OCI-LY1 (cell line): Measurements from ENCODE around the gene OBSL1.

Experiments used
- H2AFZ ChIP-seq: fragments of 200-600 bp; sonication (generic), shearing (Covaris generic); 2 replicates; pipeline ENCODE4 v1.6.0; 2014; ENCODE audit warnings: antibody characterized with exemption, mild to moderate bottlenecking, low read length
- H3F3A ChIP-seq: fragments of 200-600 bp; sonication (generic), shearing (Covaris generic); 2 replicates; pipeline ENCODE4 v1.6.0; 2014; ENCODE audit warnings: mild to moderate bottlenecking, antibody characterized with exemption, low read length, moderate library complexity; ENCODE audit not compliant: insufficient read depth
- H3K27ac ChIP-seq: fragments of 200-600 bp; sonication (generic); 2 replicates; pipeline ENCODE4 v1.5.1; 2014; ENCODE audit warnings: low read length, mixed run types, mild to moderate bottlenecking, low read depth; ENCODE audit not compliant: poor library complexity, severe bottlenecking
- H3K27me3 ChIP-seq: fragments of 200-600 bp; sonication (generic); 2 replicates; pipeline ENCODE4 v1.6.0; 2014; ENCODE audit warnings: antibody characterized with exemption, mild to moderate bottlenecking, low read length, moderate library complexity; ENCODE audit not compliant: insufficient read depth
- H3K36me3 ChIP-seq: fragments of 200-600 bp; sonication (generic); 2 replicates; pipeline ENCODE4 v1.6.1; 2014; ENCODE audit warnings: mild to moderate bottlenecking, antibody characterized with exemption, low read length, moderate library complexity, mixed read lengths; ENCODE audit not compliant: insufficient read depth
- H3K4me1 ChIP-seq: fragments of 200-600 bp; sonication (generic); 2 replicates; pipeline ENCODE4 v1.5.1; 2014; ENCODE audit warnings: mild to moderate bottlenecking, low read length, moderate library complexity; ENCODE audit not compliant: insufficient read depth, severe bottlenecking
- H3K4me2 ChIP-seq: fragments of 200-600 bp; sonication (generic), shearing (Covaris generic); 2 replicates; pipeline ENCODE4 v1.6.1; 2014; ENCODE audit warnings: low read length
- H3K4me3 ChIP-seq: fragments of 200-600 bp; sonication (generic); 2 replicates; pipeline ENCODE4 v1.5.1; 2014; ENCODE audit warnings: low read length, low read depth, mild to moderate bottlenecking, mixed read lengths; ENCODE audit not compliant: poor library complexity, severe bottlenecking
- H3K79me2 ChIP-seq: fragments of 200-600 bp; shearing (Covaris generic); 2 replicates; pipeline ENCODE4 v1.6.1; 2016; ENCODE audit warnings: mixed run types, low read length, mixed read lengths; ENCODE audit not compliant: insufficient read depth
- H3K9ac ChIP-seq: fragments of 200-600 bp; sonication (generic), shearing (Covaris generic); 2 replicates; pipeline ENCODE4 v1.6.1; 2014; ENCODE audit warnings: mild to moderate bottlenecking, low read length, mixed read lengths
- H3K9me2 ChIP-seq: fragments of 200-600 bp; sonication (generic), shearing (Covaris generic); 2 replicates; pipeline ENCODE4 v1.6.1; 2014; ENCODE audit warnings: low read depth, mild to moderate bottlenecking, low read length, mixed read lengths
- H3K9me3 ChIP-seq: fragments of 200-600 bp; shearing (Covaris generic); 2 replicates; pipeline ENCODE4 v1.6.1; 2014; ENCODE audit warnings: low read length, mixed read lengths
- H4K20me1 ChIP-seq: fragments of 200-600 bp; sonication (generic), shearing (Covaris generic); 2 replicates; pipeline ENCODE4 v1.6.0; 2016; ENCODE audit warnings: mild to moderate bottlenecking, low read length; ENCODE audit not compliant: insufficient read depth
- CTCF ChIP-seq: fragments of 200-600 bp; sonication (generic), shearing (Covaris generic); IDR thresholded peaks from 2 replicates; pipeline ENCODE4 v1.5.1; 2017; ENCODE audit warnings: mild to moderate bottlenecking, antibody characterized with exemption, low read length, moderate library complexity, mixed read lengths
- EZH2 ChIP-seq: fragments of 200-600 bp; sonication (generic), shearing (Covaris generic); IDR thresholded peaks from 2 replicates; pipeline ENCODE4 v1.8.0; 2017; ENCODE audit warnings: borderline replicate concordance, mixed run types, mild to moderate bottlenecking, antibody characterized with exemption, low read length, moderate library complexity, mixed read lengths

OBSL1 gene

DNA sequence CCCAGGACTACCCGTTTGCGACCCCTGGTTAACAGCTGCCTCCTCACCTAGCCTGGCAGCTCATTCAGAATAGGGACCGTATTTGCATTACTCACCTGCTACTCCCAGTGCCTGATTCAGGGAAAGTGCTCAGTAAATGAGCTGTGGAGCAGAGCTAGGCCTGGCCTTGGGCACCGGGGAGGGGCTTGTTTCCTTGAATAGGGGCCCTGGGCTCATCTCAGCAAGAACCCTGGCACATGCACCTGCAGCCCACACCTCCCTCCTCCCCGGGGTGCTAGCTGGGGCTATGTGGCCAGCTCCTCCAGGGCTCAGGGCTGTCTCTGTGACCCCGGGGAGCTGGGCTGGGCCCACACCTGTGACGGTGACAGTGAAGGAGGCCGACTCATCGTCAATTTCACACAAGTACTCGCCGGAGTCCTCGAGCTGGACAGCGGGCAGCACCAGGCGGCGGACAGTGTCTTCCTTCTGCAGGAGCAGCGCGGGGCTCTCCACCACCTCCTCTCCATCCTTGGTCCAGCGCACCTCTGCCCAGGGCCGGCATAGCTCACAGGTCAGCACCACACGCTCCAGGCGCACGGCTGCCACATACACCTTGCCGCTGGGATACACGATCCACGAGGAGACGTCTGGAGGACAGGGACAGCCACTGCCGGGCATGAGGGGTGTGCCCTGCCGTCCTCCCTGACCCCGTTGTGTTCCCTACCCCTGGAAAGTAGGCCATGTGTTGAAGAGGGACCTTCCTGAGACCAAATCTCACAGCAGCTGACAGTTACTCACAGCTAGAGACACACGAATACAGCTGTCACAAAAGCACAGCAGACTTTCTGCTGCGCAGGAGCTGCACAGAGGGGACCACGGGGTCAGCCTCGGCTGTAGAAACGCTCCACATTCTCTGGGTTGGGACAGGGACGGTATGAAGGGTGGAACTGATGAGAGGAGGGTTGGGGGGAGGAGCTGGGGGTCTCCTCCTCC, 9.0 kb downstream of the OBSL1 start:
- no peak overlapping the region for H3K9ac ChIP-seq

DNA sequence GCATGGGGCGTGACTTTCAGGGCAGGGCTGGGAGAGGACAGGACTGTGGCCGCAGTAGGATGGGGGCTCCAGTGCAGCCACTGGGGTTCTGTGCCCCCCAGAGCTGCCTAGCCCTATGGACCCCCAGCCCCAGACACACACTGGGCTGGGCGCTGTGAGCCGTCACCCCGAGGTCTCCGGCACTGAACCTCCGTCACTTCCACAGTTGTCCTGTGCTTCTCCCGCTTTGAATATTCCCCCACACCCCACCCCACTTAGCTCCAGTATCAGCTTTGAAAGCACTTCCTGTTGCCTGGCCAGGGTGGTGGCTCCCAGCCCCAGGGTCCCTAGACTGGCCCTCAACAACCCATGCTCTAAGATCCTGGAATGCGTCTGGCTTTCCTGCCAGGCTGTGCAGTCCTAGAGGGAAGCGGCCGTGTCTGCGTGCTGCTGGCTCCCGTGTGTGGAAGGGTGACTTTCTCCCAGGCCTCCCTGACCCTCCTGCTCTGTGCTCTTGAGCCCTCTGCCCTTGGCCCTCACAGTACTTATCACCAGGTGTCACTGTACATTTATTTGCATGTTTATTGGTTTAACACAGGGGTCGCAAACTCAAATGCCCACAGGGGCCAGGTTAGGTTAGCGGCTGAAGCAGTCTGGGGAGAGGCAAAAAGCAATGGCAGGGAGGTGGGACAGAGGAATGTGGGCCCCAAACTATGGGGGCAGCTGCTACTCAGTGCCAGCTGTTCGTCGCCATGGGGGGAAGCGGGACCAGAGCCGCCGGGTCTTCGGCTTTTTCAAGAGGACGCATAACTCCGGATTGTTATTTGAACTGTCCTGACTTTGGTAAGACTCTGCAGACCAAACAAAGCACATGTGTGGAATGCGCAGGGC, 9.9 kb downstream of the OBSL1 start:
- Histone ChIP-seq H3K4me1 (no peaks in the 10 kb centered on the region), H3F3A (no peaks in the 10 kb centered on the region)
- TF ChIP-seq CTCF (no peak), EZH2 (no peak)

More for the DNA sequence above, 9.0 kb downstream of the OBSL1 start:
- Histone ChIP-seq H3K9me3 (no peaks in the 10 kb centered on the region), H3K79me2 (no peaks in the 10 kb centered on the region), H4K20me1 (no peaks in the 10 kb centered on the region), H3K36me3 (no peaks in the 10 kb centered on the region), H3K27me3 (peaks cover 3% of the 10 kb centered on the region; the same call in 1 of the 2 replicates), H3K27ac (no peak overlapping the region), H3K4me1 (no peaks in the 10 kb centered on the region), H3F3A (no peaks in the 10 kb centered on the region), H3K4me2 (no peak overlapping the region), H3K9me2 (no peaks in the 10 kb centered on the region), H3K4me3 (no peak overlapping the region), H2AFZ (no peak overlapping the region)
- TF ChIP-seq CTCF (no peak), EZH2 (no peak)

DNA sequence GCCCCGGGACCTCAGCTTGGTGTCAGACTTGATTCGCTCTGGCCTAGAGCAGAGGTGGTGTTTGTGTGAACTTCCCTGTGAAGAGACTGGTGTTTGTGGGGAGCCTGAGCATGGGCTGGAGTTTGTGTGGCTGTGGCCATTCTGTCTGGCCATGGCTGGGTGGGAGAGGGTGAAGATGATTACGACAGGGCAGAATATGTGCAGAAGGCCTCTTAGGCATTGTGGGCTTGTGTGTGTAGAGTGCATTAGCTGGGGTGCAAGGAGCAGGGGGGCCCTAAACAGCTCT, 10.5 kb downstream of the OBSL1 start:
- Histone ChIP-seq H3K27me3 (peaks cover 7% of the 10 kb centered on the region; the same call in 1 of the 2 replicates), H3K27ac (no peak overlapping the region), H3K79me2 (no peaks in the 10 kb centered on the region), H3K4me2 (no peak overlapping the region), H3K4me3 (no peak overlapping the region), H3K36me3 (no peaks in the 10 kb centered on the region), H3K9me3 (no peaks in the 10 kb centered on the region), H3K9ac (no peak overlapping the region), H3K4me1 (no peaks in the 10 kb centered on the region), H4K20me1 (no peaks in the 10 kb centered on the region), H3K9me2 (no peaks in the 10 kb centered on the region), H2AFZ (no peak overlapping the region), H3F3A (no peaks in the 10 kb centered on the region)
- TF ChIP-seq CTCF: no peak
- TF ChIP-seq EZH2: no peak

More for the DNA sequence above, 9.9 kb downstream of the OBSL1 start:
- H4K20me1 ChIP-seq: no peaks in the 10 kb centered on the region
- H3K9me2 ChIP-seq: no peaks in the 10 kb centered on the region
- no peak overlapping the region for H3K9ac ChIP-seq
- no peak overlapping the region for H2AFZ ChIP-seq
- no peak overlapping the region for H3K4me2 ChIP-seq
- H3K27me3 ChIP-seq: peaks cover 7% of the 10 kb centered on the region; the same call in 1 of the 2 replicates
- H3K36me3 ChIP-seq: no peaks in the 10 kb centered on the region
- H3K9me3 ChIP-seq: no peaks in the 10 kb centered on the region
- no peak overlapping the region for H3K27ac ChIP-seq
- H3K79me2 ChIP-seq: no peaks in the 10 kb centered on the region
- no peak overlapping the region for H3K4me3 ChIP-seq
